ENCODE results near the gene GOLGA3. TPM values are rescaled to one million over a fixed set of nuclear protein-coding genes. Genes with fewer than 3 reads are reported as not detected.

GOLGA3 gene
- polyA plus RNA-seq, 1 experiment, result 22.6 TPM

GRCh38 chr12:132741620-132742019 lies 87.0 kb downstream of the GOLGA3 start:
- CTCF ChIA-PET, result no interaction called here
- Histone ChIP-seq H3K4me3 (ENCODE audit: low read depth, low read length) (no peak overlapping the region), H3K27ac (ENCODE audit: low read depth, low read length) (no peak overlapping the region), H3K27me3 (ENCODE audit: control insufficient read depth, insufficient read depth, low read length) (no peaks in the 10 kb centered on the region), H3K9me3 (ENCODE audit: control insufficient read depth, insufficient read depth, low read length) (no peaks in the 10 kb centered on the region)
- POLR2A ChIA-PET, result no interaction called here
- DNase-seq (ENCODE audit: low read depth, low spot score), result no peak
- TF ChIP-seq, protein P1, sequence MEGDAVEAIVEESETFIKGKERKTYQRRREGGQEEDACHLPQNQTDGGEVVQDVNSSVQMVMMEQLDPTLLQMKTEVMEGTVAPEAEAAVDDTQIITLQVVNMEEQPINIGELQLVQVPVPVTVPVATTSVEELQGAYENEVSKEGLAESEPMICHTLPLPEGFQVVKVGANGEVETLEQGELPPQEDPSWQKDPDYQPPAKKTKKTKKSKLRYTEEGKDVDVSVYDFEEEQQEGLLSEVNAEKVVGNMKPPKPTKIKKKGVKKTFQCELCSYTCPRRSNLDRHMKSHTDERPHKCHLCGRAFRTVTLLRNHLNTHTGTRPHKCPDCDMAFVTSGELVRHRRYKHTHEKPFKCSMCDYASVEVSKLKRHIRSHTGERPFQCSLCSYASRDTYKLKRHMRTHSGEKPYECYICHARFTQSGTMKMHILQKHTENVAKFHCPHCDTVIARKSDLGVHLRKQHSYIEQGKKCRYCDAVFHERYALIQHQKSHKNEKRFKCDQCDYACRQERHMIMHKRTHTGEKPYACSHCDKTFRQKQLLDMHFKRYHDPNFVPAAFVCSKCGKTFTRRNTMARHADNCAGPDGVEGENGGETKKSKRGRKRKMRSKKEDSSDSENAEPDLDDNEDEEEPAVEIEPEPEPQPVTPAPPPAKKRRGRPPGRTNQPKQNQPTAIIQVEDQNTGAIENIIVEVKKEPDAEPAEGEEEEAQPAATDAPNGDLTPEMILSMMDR (IDR thresholded peaks at IDR 0.05; ENCODE audit: low read depth, low read length), result no peak

- CTCF ChIA-PET, result no interaction called here
These were observed 88.0 kb downstream of the GOLGA3 start for GRCh38 chr12:132740652-132741051.

DNA sequence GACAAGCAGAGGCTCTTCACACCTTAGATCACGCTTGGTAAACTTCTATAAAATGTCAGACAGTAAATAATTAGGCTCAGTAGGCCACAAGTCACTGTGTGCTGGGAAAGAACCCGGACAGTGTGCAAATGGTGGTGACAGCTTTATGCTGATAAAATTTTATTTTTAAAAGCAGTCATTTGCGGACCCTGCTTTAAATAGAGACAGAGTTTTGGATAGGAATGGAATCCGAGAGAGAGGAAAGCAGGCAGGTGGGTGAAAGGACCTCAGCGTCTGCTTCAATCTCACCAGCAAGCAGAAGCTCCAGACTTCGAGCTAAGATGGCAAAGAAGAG lies 88.4 kb downstream of the GOLGA3 start:
- Histone ChIP-seq H3K27ac (ENCODE audit: low read depth, low read length) (no peak overlapping the region), H3K4me3 (ENCODE audit: low read depth, low read length) (no peak overlapping the region), H3K27me3 (ENCODE audit: control insufficient read depth, insufficient read depth, low read length) (no peaks in the 10 kb centered on the region), H3K9me3 (ENCODE audit: control insufficient read depth, insufficient read depth, low read length) (peaks cover 3% of the 10 kb centered on the region; the same call in 1 of the 2 replicates)
- TF ChIP-seq, protein P1 (IDR thresholded peaks at IDR 0.05; ENCODE audit: low read depth, low read length), result no peak
- DNase-seq (ENCODE audit: low read depth, low spot score), result no peak
- ChIA-PET CTCF (no interaction called here), POLR2A (no interaction called here)

More at GRCh38 chr12:132740652-132741051, 88.0 kb downstream of the GOLGA3 start:
- POLR2A ChIA-PET, result no interaction called here
- H3K4me3 ChIP-seq (ENCODE audit: low read depth, low read length), result no peak overlapping the region
- H3K27ac ChIP-seq (ENCODE audit: low read depth, low read length), result no peak overlapping the region
- H3K27me3 ChIP-seq (ENCODE audit: control insufficient read depth, insufficient read depth, low read length), result no peaks in the 10 kb centered on the region
- H3K9me3 ChIP-seq (ENCODE audit: control insufficient read depth, insufficient read depth, low read length), result no peaks in the 10 kb centered on the region; the same call in 1 of the 2 replicates
- DNase-seq (ENCODE audit: low read depth, low spot score), result no peak
- TF ChIP-seq, protein P1 (IDR thresholded peaks at IDR 0.05; ENCODE audit: low read depth, low read length), result no peak

DNA sequence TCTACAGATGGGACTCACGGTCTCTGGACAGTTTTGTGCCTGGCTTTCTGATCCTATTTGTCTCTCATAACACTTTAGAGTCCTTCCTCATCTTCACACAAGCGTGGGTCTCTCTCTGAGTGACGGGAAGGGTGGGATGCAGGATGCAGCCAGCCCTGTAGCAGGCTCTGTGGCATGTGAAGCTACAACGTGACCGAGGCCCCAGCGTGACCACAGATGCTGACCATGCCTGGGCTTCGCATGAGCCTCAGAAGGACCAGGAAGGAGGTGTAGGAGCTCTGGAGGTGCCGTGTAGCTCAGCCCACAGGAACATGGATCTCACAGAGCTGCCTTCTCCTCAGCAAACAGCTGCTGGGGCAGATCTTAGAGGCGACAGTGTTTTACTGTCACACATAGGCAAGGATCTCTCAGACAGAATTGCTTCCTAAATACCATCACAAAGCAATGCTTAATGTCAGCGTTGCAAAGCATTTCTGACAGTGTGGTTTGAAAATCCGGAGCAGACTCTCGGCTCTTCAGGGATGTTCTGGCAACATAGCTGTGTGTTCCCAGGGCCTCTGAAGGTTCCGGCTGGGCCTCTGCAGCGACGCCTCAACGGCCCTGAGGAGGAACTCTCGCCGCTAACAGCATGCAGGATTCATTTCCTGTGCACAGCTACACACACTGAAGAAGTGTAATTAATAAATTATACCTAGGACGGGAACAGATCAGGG lies 88.9 kb downstream of the GOLGA3 start:
- ChIA-PET CTCF (no interaction called here), POLR2A (no interaction called here)
- TF ChIP-seq, protein P1 (IDR thresholded peaks at IDR 0.05; ENCODE audit: low read depth, low read length), result no peak
- H3K27me3 ChIP-seq (ENCODE audit: control insufficient read depth, insufficient read depth, low read length), result no peaks in the 10 kb centered on the region
- DNase-seq (ENCODE audit: low read depth, low spot score), result no peak
- no peak overlapping the region for H3K4me3 ChIP-seq (ENCODE audit: low read depth, low read length)
- no peak overlapping the region for H3K27ac ChIP-seq (ENCODE audit: low read depth, low read length)
- peaks cover 3% of the 10 kb centered on the region; the same call in 1 of the 2 replicates for H3K9me3 ChIP-seq (ENCODE audit: control insufficient read depth, insufficient read depth, low read length)

DNA sequence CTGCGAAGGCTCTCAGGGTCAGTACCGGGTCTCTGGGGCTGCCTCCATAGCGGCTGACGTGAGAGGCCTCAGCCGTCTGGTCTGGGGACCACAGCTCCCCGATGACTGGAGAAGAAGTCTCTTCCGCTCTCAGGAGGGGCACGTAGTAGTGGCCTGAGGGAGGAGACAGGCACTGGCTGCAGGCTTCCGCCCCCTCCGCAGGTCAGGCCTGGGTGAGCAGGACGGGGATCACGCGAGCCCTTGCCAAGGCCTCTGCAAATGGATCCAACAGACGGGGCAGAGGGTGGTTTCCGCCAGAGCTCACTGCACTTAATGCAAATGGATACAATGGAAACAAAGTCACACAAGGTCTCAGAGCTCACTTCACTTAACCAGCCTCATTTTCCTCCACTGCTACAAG lies 91.8 kb downstream of the GOLGA3 start:
- CTCF ChIA-PET, result no interaction called here
- TF ChIP-seq, protein P1 (IDR thresholded peaks at IDR 0.05; ENCODE audit: low read depth, low read length), result no peak
- no peak overlapping the region for H3K27ac ChIP-seq (ENCODE audit: low read depth, low read length)
- H3K4me3 ChIP-seq (ENCODE audit: low read depth, low read length), result no peak overlapping the region
- no peak for DNase-seq (ENCODE audit: low read depth, low spot score)
- POLR2A ChIA-PET, result interaction anchor here (1.1 kb wide), 1 partner anchor 26 kb away, joined by 4 read pairs; the partner anchor contains the start of gene PGAM5
- H3K9me3 ChIP-seq (ENCODE audit: control insufficient read depth, insufficient read depth, low read length), result peaks cover 3% of the 10 kb centered on the region; the same call in 1 of the 2 replicates
- H3K27me3 ChIP-seq (ENCODE audit: control insufficient read depth, insufficient read depth, low read length), result no peaks in the 10 kb centered on the region
